Hematopoietic multipotent progenitor cell treated with erythropoietin and hydrocortisone succinate and interleukin-3 and kit ligand, for 6 days (in vitro differentiated cells): Measurements from ENCODE around the gene TMEM127.
"Not testable (repeated sequence)": the region's sequence is repeated elsewhere in the genome, so short reads cannot be mapped to it uniquely, and the experiment has no call there.

Experiments used
- DNase-seq: peaks from one replicate; pipeline ENCODE4 v3.0.0-alpha.2; 2015

The TMEM127 gene

GRCh38 chr2:96239745-96240264, 26.0 kb downstream of the TMEM127 start:
- DNase-seq: no peak

DNA sequence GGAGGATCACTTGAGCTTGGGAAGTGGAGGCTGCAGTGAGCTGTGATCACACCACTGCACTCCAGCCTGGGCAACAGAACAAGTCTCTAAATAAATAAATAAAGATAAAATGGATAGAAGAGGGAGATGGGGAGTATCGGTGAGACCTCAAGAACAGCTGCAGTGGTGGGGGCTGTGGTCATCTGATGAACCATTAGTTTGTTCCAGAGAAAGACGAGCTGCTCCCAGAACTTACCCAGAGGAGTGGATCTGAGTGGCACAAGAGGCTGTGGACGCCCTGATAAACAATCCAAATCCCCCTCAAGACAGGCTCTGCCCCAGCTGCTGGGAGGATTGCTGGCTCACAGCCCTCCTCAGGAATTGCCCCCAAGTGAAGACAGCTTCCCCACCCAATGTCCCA, 26.7 kb downstream of the TMEM127 start:
- no peak for DNase-seq

- no peak for DNase-seq
Observed at GRCh38 chr2:96238266-96238665, 27.5 kb downstream of the TMEM127 start.

DNA sequence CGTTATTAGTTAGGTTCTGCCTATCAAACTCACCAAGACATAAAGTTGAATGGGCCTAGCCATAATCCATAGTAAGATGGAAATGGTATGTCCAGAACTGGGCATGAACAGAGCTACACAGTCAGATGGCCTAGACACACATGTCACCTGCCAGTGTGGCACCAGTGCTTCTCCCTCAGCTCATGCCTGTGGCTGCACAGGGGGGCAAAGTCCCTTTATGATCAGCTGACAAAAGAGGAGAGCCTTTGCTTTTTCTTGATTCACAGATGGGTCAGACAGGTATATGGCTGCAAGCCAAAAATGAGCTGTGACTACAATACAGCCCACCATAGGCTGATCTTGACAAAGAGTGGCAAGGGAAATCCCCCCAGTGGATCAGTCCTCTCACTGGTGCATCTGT, 28.9 kb downstream of the TMEM127 start:
- no peak for DNase-seq

DNA sequence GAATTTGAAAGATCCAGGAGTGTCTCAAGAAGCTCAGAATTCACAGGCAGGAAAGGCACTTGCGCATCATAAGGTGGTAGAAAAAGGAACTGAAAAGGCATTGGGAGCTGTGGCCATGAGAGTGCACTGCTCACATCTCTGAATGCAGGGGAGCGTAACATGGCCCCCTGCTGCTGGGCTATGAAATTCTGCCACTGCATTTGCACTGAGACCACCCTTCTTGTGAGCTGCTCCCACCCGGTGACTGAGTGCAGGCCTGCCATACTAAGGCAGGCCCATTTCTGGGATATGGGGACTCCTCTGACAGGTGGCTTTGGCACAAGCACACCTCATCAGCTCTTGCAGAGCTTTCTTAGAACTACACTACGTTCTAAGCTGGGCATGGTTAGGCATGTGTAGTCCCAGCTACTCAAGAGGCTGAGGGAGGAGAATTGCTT, 31.9 kb downstream of the TMEM127 start:
- no peak for DNase-seq

DNA sequence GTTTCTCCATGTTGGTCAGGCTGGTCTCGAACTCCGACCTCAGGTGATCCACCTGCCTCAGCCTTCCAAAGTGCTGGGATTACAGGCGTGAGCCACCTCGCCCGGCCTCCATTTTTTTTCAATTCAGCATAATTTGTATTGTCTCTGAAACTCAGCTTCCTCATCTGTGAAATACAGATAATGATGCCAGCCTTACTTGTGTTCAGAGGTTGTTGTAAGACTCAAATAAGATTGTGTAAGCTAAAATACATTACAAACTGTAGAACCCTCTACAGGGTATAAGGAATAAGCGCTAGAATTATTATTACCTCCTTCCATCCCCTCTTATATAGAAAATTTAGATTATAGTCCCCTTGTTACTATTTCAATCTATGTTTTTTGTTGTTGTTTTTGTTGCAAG, 32.4 kb downstream of the TMEM127 start:
- DNase-seq: no peak

DNA sequence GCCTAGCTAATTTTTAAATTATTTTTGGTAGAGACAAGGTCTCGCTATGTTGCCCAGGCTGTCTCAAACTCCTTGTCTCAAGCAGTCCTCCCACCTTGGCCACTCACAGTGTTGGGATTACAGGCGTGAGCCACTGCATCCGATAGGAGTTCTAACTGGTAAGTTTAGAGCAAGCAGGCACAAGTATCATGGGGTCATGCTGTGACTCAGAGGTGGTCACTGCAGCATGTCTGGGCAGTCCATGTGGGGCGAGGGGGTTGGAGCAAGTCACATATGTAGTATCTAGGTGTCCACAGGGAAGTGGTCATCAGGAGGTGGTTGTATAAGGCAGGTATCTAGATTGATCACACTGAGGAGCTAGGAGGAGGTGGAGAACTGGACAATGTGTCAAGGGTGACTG, 34.5 kb downstream of the TMEM127 start:
- DNase-seq: no peak

GRCh38 chr2:96225016-96225533, 40.7 kb downstream of the TMEM127 start:
- DNase-seq: peak; percentile 51

DNA sequence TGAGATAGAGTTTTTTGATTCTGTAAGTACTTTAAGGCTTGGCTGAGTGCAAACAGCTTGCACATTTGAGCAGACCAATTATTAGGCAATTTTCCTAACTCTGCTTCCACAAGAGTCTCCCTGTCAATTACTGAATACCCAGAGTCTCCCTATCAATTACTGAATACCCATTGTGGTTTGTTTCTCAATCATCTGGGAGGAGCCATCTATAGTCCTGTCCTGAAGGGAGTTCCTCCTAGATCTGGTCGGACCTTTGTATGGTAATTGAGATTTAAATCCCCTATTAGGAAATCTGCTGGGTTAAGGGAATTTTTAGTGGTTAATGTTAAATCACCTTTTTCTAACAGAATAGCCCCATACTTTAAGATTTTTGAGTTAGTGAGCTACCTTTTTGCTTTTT, 44.7 kb downstream of the TMEM127 start:
- not testable (repeated sequence) for DNase-seq

GRCh38 chr2:96219959-96220358, 45.8 kb downstream of the TMEM127 start:
- DNase-seq: not testable (repeated sequence)

DNA sequence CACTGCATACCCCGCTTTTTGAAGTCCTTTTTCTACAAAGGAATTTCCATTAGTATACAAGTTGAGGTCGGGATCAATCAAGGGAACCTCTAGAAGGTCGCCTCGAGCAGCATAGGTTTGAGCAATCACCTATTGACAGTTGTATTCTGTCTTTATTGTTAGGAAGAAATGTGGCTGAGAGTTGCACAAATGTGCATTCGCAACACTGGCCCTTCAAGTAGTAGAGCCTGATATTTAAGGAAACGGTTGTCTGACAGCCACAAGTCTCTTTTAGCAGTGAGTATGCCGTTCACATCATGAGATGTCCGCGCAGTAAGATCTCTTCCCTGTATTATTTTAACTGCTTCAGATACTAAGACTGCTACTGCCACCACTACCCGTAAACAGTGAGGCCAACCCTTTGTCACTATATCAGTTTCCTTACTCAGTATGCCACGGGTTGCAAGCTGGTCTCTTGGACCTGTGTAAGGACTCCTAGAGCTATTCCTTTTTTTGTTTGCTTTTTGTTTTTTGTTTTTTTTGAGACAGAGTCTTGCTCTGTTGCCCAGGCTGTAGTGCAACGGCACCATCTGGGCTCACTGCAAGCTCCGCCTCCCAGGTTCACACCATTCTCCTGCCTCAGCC, 47.2 kb downstream of the TMEM127 start:
- no peak for DNase-seq

GRCh38 chr2:96214554-96214953, 51.2 kb downstream of the TMEM127 start:
- DNase-seq: no peak

DNA sequence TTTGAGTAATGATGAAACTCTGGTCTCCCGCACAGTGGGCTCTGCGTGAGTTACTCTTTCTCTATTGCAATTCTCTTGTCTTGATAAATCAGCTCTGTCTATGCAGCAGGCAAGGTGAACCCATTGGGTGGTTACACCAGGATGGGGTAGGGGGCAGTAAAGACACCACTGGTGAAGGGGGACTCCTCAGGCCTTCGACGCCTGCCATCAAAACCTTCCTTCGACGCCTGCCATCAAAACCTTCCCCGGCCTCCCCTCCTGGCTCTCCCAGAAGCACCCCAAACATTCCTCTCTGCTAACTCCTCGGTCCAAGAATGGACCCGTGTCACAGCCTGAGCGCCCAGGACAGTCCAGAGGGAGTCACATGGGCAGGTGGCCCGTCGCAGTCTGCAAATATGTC, 52.4 kb downstream of the TMEM127 start:
- DNase-seq: no peak

- no peak for DNase-seq
Observed at GRCh38 chr2:96212339-96212738, 53.5 kb downstream of the TMEM127 start.

- no peak for DNase-seq
Observed at GRCh38 chr2:96209729-96210085, 56.1 kb downstream of the TMEM127 start.

- peak; percentile 38 for DNase-seq
Observed at GRCh38 chr2:96209011-96209728, 56.6 kb downstream of the TMEM127 start.

- peak; percentile 98 for DNase-seq
Observed at GRCh38 chr2:96208143-96209010, 57.4 kb downstream of the TMEM127 start, which contains the start of gene STARD7. TSS of gene STARD7 (minus strand) at chr2:96208827. CDS start at chr2:96208434, 393 bp downstream.

- DNase-seq: no peak
Observed at GRCh38 chr2:96207774-96208142, 58.0 kb downstream of the TMEM127 start.

DNA sequence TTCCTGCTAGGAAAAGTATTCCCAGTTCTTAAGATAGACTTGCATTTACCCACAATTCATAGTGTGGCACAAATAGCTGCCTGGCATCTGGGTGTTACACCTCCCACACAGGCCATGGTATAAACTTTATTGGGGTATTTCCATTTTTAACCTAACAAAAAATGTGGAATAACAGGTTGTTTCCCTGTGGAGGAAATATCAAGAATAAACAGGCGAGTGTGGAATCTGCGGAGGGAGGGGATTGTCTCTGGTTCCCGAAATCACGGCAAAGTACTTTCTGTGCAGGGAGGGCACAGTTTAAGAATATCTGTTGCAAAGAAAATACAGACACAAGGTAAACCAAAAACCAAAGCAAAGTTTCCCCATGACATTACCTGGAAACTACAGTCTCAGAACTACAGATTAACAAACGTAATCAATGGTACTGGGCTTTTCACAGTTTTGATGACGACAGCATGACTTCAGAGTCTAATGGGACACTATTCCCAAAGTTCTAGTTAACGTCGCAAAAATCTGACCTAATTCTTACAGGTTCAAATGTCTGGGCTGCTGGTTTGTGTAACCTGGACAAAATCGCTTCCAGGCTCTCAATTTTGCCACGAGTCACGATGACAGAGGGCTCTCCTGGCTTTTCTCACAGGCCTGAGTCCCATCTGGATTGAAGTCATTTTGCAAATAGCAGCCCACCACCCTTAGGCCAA, 58.6 kb downstream of the TMEM127 start:
- DNase-seq: no peak

- DNase-seq: peak; percentile 29
Observed at GRCh38 chr2:96205888-96206287, 59.9 kb downstream of the TMEM127 start.

DNA sequence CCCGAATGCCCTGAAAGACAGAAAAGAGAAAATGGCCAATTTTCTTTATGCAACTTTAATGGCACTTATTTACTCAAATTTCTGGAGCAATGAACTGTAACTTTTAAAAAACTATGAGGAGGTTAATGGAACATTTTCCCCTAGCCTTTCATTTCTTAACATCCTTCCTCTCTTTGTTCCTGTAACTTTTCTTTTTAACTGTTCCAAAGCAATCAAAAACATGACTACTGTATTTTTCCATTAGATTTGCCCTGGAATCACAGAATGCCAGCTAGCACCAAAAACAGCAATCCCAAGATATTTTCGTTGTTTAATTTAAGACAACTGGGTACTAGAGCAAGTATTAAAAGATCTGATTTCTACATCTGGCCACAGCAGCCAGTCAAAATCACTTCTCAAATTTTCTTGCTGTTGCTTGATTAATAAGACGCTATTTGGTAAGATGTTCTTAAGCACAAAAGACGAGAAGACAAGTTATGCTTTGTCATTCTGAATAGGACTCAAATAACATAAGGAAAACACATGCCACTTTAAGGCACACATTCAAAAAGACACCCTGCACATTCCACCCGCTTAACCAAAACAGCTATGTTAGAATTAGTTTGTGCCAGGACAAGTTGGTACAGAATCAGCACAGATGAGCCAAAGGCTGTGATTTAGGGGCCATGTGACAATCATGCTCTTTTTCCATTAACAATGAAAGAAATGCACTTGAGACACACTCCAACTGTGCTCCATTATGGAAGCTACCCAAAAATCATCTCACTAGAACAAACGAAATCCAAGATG, 60.8 kb downstream of the TMEM127 start:
- no peak for DNase-seq
